ENCODE measurements around the gene BABAM2.

- no peak for TF ChIP-seq CTCF (IDR thresholded peaks at IDR 0.05; ENCODE audit: borderline replicate concordance, extremely low read depth, low read length, poor library complexity, severe bottlenecking)
- no peak for TF ChIP-seq EZH2 (IDR thresholded peaks at IDR 0.05; ENCODE audit: borderline replicate concordance, low read depth, low read length, severe bottlenecking)
Measured at GRCh38 chr2:28094739-28095138, 204.2 kb downstream of the BABAM2 start.

Measured in DND-41 (cell line).